Gastroesophageal sphincter (tissue), 4 donors: ENCODE results near the gene ADGRG3. TPM values are rescaled to one million over a fixed set of nuclear protein-coding genes. Genes with fewer than 3 reads are reported as not detected.

ENCODE experiments used
- ATAC-seq: fragments of 150-250 bp; one replicate; pipeline ENCODE4 v1.9.1; 2016; ENCODE audit warnings: mild to moderate bottlenecking, moderate library complexity
- H3K27ac ChIP-seq, 4 donors: fragments of 200-600 bp; sonication (generic) in 3 of 4; 1 replicate in 3 of 4; 2 replicates in 1 of 4; pipeline ENCODE4 v1.5.1; 2016 to 2019
- H3K27me3 ChIP-seq: fragments of 200-600 bp; sonication (generic); one replicate; pipeline ENCODE4 v1.5.1; 2019
- H3K36me3 ChIP-seq, 2 donors: fragments of 200-600 bp; sonication (generic); one replicate each; pipeline ENCODE4 v1.5.1; 2019; ENCODE audit warnings: control low read depth in 1 of 2
- H3K4me1 ChIP-seq, 3 donors: fragments of 200-600 bp; sonication (generic); 1 replicate in 2 of 3; 2 replicates in 1 of 3; pipeline ENCODE4 v1.5.1; 2016 to 2019; ENCODE audit warnings: control low read depth in 2 of 3
- H3K4me3 ChIP-seq, 2 donors: fragments of 200-600 bp; sonication (generic); one replicate each; pipeline ENCODE4 v1.5.1; 2019; ENCODE audit warnings: mild to moderate bottlenecking in 1 of 2, moderate library complexity in 1 of 2
- H3K9me3 ChIP-seq, 3 donors: fragments of 200-600 bp; sonication (generic); one replicate each; pipeline ENCODE4 v1.5.1; 2017 to 2019; ENCODE audit warnings: control low read depth in 2 of 3
- CTCF ChIP-seq, 4 experiments: fragments of 200-600 bp in 2 of 4; fragments of 450-650 bp in 2 of 4; sonication (generic) in 1 of 4; IDR thresholded peaks; one replicate each; pipeline ENCODE4 v1.5.1; 2017 to 2019; ENCODE audit warnings: antibody characterized with exemption in 4 of 4, mild to moderate bottlenecking in 2 of 4, moderate library complexity in 2 of 4
- EP300 ChIP-seq: sonication (generic); formaldehyde crosslinking; IDR thresholded peaks from one replicate; pipeline ENCODE4 v1.6.1; 2017; ENCODE audit warnings: antibody characterized with exemption, mild to moderate bottlenecking
- POLR2A ChIP-seq, 2 donors: fragments of 450-650 bp; IDR thresholded peaks; one replicate each; pipeline ENCODE4 v1.6.1; 2017; ENCODE audit warnings: antibody characterized with exemption in 2 of 2, mild to moderate bottlenecking in 2 of 2, moderate library complexity in 1 of 2
- POLR2AphosphoS5 ChIP-seq: sonication (generic); formaldehyde crosslinking; IDR thresholded peaks from one replicate; pipeline ENCODE4 v1.6.1; 2017; ENCODE audit warnings: antibody characterized with exemption
- WGBS, 2 donors: methylation state at CpG; one replicate each; pipeline ENCODE4 v1.1.5; 2018; ENCODE audit warnings: low coverage in 1 of 2; 5-methylcytosine and 5-hydroxymethylcytosine counted together
- total RNA-seq, 4 donors: library from RNA; depleted of rRNA; stranded (reverse); fragments of >200 nt; gene quantifications; one replicate each; pipeline ENCODE4 v1.1.0, GENCODE V29; 2016

The ADGRG3 gene
- total RNA-seq, 4 donors from 2014 or later: 0.31 to 7.4 (median 2.2) TPM

- H3K4me1 ChIP-seq: no peaks in the 10 kb centered on the region
- no peak for ATAC-seq
- no peak overlapping the region for H3K4me3 ChIP-seq
- H3K9me3 ChIP-seq: no peaks in the 10 kb centered on the region
- 75 to 85% methylated on average over 7 to 11 of the region's 11 CpGs for WGBS, 2 donors
- H3K27ac ChIP-seq: no peak overlapping the region
- H3K36me3 ChIP-seq: peaks cover 0 to 10% of the 10 kb centered on the region in 2 donors
- H3K27me3 ChIP-seq: peaks cover 32% of the 10 kb centered on the region
- TF ChIP-seq POLR2A (IDR thresholded peaks at IDR 0.05): no peak
- TF ChIP-seq CTCF (IDR thresholded peaks at IDR 0.05): no peak
- TF ChIP-seq POLR2AphosphoS5: no peak
- no peak for TF ChIP-seq EP300
Observed at GRCh38 chr16:57656342-57656955, 11.7 kb upstream of the ADGRG3 start.

GRCh38 chr16:57657228-57657627, 10.9 kb upstream of the ADGRG3 start:
- Histone ChIP-seq H3K36me3 (peaks cover 0 to 5% of the 10 kb centered on the region in 2 donors), H3K9me3 (no peaks in the 10 kb centered on the region), H3K27ac (no peak overlapping the region), H3K4me1 (no peaks in the 10 kb centered on the region), H3K27me3 (peaks cover 26% of the 10 kb centered on the region), H3K4me3 (no peak overlapping the region)
- TF ChIP-seq EP300 (no peak), POLR2AphosphoS5 (no peak), POLR2A (IDR thresholded peaks at IDR 0.05) (no peak), CTCF (IDR thresholded peaks at IDR 0.05) (no peak)
- 69% methylated on average over 6 of the region's 13 CpGs; no CpG with 5 or more reads in 1 of the 2 donors for WGBS, 2 donors
- no peak for ATAC-seq

- Histone ChIP-seq H3K4me3 (no peak overlapping the region), H3K27me3 (peaks cover 19% of the 10 kb centered on the region), H3K4me1 (no peaks in the 10 kb centered on the region), H3K36me3 (peaks cover 0 to 4% of the 10 kb centered on the region in 2 donors), H3K9me3 (no peaks in the 10 kb centered on the region), H3K27ac (no peak overlapping the region)
- WGBS, 2 donors: 79 to 90% methylated on average over 4 to 10 of the region's 10 CpGs
- TF ChIP-seq EP300 (no peak), POLR2A (IDR thresholded peaks at IDR 0.05) (no peak), CTCF (IDR thresholded peaks at IDR 0.05) (no peak)
- no peak for ATAC-seq
Observed at GRCh38 chr16:57658130-57658877, 9.8 kb upstream of the ADGRG3 start.

- Histone ChIP-seq H3K9me3 (no peaks in the 10 kb centered on the region), H3K27me3 (peaks cover 19% of the 10 kb centered on the region), H3K36me3 (peaks cover 0 to 4% of the 10 kb centered on the region in 2 donors), H3K27ac (no peak overlapping the region), H3K4me1 (no peaks in the 10 kb centered on the region), H3K4me3 (no peak overlapping the region)
- 69 to 100% methylated on average over 1 to 7 of the region's 19 CpGs for WGBS, 2 donors
- TF ChIP-seq CTCF (IDR thresholded peaks at IDR 0.05) (no peak), POLR2AphosphoS5 (no peak), POLR2A (IDR thresholded peaks at IDR 0.05) (no peak), EP300 (no peak)
- ATAC-seq: no peak
Observed at GRCh38 chr16:57658878-57659674, 9.0 kb upstream of the ADGRG3 start.
